Measurements from ENCODE around the gene EFHB.

- TF ChIP-seq GATA3 (IDR thresholded peaks at IDR 0.05; ENCODE audit: low read depth, low read length) (no peak), GATA2 (IDR thresholded peaks at IDR 0.05; ENCODE audit: low read depth, low read length) (no peak)
Observed at GRCh38 chr3:19960696-19961095, 26.7 kb upstream of the EFHB start.
